GM18858 (cell line): ENCODE results near the gene GLT1D1.
A peak's percentile ranks its signal among the peaks of the same experiment; 100 is the strongest.

Experiments used
- ATAC-seq: cut with Tn5 transposase; IDR thresholded peaks from one replicate; pipeline ENCODE4 v1.9.1; 2021; ENCODE audit not compliant: unreplicated experiment

Gene GLT1D1

DNA sequence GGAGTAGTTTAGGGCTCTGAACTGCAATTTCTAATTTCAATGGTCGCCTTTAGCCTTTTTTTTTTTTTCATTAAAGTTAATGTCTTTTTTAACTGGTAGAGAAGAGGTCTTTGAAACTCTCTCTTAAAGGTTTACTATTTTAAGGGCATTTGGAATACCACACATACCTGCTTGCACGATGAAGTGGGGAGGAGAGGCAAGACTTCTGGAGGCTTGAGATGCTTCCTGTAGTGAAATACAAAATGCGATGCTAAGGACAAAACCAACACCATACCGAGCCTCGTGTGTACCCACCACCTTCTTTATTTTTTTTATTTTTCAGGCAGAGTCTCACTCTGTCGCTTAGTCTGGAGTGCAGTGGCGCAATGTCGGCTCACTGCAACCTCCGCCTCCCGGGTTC lies 57.4 kb downstream of the GLT1D1 start:
- no peak for ATAC-seq

DNA sequence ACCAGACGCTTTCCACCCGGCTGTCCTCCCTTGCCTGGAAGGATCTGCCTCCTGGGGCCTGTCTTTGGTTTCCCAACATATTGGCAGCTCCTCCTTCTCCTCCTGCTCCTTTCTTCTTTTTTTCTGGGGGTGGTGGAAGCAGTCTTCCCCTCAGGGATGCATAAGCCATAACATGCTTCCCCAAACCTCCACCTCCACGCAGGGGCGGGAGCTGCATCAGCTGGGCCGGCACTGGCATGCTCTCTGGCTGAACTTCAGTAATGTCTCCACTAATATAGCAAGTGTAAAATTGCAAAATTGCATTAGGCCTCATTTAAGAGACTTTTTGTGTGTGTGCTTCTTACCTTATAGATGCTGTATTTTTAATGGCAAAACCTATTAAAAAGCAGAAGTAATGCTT lies 58.6 kb downstream of the GLT1D1 start:
- ATAC-seq, result no peak

DNA sequence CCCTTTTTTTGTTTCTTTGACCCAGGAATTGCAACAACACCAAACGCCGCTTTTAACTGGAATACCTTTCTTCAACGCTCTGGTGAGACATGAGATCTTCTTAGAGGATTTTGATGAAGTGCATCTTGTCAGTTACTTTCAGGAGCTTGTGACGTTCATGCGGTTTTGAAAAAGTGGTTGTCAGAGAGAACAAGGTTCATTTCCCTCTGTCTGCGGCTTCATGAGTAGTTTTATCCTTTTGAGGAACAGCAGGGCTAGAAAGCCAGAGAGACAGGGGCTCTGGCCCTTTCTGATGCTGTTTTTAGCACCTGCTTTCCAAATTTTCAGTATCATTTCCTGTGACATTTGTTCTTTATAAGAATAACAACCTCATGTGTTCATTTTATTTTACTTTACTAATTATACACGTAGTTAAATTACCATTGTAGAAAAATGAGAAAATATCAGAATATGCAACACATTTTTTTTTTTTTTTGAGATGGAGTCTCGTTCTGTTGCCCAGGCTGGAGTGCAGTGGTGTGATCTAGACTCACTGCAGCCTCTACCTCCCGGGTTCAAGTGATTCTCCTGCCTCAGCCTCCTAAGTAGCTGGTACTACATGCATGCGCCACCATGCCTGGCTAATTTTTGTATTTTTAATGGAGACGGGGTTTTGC lies 61.8 kb downstream of the GLT1D1 start:
- ATAC-seq, result peak; percentile 93

DNA sequence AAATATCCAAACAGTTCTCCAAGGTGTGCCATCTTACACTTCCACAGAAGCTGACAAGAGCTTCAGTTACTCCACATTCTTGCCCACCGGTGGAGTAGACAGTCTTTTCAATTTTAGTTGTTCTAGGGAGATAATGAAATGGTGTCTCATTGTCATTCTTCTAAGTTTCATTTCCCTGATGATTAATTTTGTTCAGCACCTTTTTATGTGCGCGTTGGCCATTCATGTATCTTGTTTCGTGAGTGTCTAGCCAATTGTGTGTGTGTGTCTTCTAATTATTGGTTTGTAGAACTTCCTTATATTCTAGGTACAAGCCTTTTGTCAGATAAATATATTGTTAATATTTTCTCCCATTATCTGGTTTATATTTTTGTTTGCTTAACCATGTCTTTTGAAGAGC lies 63.1 kb downstream of the GLT1D1 start:
- no peak for ATAC-seq

DNA sequence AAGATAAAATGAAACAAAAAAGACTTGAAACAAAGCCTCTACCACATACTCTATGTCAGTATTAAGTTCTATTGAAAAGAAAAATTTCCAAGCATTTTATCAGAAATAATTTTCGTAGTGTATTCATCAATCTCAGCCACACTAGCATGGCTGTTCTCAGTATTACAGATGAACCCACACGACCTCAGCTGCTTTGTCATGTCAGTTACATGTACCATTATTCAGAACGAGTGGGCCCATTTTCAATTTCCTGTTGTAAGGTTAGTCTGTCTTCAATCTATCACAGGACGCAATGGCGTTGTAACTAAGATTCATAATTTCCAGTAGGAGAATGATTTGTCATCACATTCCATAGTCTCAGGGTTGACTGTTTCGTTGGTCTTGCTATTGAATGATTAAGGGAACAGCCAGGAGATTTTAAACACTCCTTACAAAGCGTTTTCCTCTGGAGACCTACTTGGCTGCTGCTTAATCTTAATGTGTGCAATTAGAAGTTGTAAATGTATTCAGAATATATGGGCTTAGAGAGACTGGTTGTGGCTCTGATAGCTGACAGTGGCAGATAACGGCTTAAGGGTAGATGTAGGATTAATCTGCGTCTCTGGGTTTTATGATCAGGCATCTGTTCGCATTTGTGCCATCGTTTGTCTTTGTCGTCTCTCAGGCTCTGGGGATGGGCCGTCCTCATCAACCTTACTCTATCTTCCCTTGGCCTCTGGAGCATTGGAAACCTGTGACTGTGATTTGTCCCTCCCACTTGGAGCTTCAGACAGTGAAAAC lies 65.4 kb downstream of the GLT1D1 start:
- ATAC-seq, result no peak

DNA sequence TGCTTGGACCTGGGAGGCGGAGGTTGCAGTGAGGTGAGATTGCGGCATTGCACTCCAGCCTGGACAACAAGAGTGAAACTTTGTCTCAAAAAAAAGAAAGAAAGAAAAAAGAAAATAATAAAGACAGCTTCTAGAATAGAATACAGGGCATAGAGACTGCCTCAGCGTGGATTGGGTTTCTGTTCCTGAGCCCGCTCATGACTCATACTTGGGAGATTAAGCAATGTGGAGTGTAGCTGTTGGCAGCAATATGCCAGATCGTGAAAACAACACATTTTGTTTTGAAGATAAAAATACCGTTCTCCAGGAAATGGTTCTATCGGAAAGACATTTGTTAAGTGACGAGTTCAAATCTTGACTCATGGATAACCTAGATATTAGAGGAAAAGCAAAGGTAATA lies 67.2 kb downstream of the GLT1D1 start:
- no peak for ATAC-seq

DNA sequence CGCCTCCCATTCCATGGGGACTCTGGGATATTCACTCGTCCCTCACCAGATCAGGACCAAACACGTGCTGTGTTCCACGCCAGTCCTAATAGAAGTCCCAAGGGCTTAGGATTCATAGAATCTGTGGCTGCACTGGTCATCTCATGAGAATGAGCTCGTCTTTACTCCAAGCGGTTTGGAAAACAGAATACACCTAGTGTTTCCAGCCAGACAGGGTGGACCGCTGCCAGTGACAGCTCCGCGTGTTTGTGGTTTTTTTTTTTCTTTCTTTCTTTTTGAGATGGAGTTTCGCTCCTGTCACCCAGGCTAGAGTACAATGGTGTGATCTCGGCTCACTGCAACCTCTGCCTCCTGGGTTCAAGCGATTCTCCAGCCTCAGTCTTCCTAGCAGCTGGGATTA lies 75.1 kb downstream of the GLT1D1 start:
- ATAC-seq, result no peak

DNA sequence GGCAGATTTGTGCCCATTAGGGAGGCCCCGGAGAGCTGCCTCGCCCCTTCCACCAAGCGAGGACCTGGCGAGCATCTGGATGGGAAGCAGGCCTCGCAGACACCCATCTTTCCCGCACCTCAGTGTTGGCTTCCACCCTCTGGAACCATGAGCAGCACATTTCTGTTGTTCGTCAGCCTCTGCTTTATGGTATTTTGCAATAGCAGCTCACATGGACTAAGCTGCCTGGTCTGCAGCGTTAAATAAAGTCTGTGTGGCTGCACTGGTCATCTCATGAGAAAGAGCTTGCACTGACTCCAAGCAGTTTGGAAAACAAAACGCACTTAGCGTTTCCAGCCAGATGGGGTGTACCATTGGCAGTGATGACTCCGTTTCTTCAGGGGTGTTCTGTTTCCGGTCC lies 75.8 kb downstream of the GLT1D1 start:
- ATAC-seq, result no peak

DNA sequence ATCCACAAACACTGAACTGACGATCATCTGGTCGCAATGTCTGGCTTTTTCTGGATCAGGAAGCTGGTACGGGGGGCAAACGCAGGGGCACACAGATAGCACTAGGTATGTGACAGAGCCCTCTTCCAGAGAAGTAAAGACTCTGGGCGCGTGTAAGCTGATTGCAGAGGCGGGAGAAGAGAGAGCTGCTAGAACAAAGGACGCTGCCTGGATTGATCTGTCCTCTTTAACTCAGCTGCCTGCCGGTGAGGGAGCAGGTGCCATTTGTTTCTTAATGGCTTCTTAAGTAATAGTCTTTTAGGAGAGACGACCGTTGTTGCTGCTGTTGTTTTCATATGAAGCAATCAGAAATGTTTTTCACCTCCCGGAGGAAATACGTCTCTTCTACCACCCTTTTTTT lies 77.3 kb downstream of the GLT1D1 start:
- no peak for ATAC-seq

DNA sequence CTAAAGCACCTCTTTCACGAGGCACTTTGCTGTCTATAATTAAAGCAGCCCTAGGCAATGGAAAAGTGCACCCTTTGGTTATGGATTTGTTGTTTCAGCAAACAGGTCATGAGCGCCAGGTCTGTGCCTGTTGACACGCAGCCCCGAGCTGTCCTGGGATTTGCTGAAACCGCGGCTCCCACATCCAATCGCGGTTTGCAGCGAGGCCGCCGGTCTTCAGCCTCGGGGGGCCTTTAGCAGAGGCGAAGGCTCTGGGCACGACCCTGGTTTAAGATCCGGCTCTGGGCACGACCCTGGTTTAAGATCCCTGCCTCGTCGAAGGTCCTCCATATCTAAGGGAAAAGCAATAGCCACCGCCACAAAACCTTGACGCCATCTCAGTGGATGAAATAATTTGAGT lies 79.2 kb downstream of the GLT1D1 start:
- no peak for ATAC-seq

DNA sequence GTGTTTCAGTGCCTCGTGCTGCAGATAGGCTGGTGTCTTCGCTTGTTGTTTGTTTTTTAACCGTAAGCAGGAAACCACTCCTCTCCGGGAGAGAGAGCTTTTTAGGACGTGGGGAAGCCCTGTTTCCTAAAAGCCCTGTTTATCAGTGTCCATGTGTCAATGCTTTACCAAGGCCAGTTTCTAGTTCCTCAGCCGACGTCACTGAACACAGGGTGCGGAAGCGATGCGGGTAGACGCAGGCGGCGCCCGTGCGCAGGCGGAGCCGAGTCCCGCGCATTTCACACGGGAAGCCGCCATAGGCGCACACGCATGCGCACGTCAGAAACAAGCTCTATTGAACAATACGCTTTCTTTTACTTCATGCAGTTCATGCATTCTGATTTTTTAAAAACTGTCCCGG lies 79.8 kb downstream of the GLT1D1 start:
- ATAC-seq, result no peak

DNA sequence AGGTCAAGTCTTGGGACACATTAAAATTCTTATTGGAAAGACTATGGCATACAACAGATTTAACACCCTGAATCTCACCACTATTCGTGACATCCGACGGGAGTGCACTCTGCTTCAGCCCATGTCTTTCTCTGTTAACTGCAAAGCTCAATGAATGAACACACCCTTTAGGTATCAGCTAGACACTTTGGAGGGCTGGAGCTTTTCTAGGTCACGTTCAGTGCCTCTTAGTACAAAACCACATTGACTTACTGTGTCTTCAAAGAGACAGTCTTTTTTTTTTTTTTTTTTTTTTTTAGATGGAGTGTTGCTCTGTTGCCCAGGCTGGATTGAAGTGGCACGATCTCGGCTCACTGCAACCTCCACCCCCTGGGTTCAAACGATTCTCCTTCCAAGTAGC lies 80.6 kb downstream of the GLT1D1 start:
- ATAC-seq, result no peak

DNA sequence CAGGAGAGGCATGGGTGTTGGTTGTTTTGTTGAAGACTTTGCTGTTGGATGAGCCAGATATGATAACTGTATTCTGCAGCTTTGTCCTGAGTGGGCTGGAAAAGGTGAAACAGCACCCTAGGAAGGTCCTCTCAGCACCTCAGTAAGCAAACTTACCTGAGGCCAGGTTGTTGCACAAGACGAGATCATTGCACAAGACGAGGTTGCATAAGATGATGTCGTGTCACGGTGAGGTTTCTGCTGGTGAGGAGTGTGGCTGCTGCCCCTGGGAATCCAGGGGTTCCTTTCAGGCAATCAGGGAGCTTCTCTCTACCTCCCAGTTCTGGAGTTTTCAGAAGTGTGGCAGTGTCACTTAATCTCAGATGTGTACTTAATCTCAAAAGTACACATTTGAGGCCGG lies 85.6 kb downstream of the GLT1D1 start:
- no peak for ATAC-seq

DNA sequence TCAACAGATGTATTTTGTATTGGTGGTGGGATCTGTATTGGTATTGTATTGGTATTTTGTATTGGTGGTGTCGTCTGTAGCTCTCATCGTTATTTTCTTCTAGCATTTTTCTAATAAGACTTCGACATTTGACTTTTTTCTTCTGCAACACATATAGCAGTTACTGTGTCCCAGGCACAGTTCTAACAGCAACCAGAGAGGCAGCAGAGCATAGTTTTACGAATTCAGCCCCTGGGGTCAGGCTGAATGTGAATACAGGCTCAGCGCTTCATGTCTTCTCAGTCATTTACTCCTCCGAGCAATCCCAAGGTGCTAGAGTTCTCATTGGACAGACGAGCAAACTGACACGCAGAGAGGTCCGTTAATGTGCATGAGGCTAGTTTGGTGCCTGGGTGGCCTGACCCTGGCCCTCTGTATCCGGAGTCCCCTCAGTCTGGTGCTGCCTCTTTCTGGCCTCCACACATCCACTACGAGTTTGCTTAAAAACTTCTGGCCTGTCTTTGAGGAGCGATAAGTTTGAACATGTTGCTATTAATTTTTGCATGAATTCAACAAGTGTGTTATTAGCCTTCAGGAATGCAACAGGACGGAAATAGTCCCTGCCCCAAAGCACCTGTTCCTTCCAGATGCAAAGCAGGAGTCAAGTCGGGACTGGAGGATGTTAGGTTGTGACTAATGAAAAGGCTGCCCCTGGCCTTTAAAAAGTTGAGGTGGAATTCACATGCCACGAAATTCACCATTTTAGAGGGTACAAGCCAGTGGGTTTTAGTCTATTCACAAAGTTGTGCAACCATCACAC lies 87.0 kb downstream of the GLT1D1 start:
- no peak for ATAC-seq

DNA sequence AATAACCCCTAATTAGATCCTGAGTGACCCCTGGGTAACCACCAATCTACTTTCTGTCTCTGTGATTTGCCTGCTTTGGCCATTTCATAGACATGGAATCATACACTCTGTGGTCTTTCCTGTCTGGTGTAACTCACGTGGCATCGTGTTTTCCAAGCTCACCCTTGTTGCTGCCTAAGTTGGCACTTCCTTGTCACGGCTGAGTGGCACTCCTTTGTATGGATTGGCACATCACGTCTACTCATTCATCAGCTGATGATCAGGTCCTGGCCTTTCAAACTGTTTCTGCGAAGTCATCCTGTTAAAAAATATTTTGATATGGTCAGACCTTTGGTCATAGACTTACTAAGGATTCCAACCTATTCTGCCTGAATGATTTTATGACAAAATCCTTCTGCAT lies 87.7 kb downstream of the GLT1D1 start:
- ATAC-seq, result no peak

DNA sequence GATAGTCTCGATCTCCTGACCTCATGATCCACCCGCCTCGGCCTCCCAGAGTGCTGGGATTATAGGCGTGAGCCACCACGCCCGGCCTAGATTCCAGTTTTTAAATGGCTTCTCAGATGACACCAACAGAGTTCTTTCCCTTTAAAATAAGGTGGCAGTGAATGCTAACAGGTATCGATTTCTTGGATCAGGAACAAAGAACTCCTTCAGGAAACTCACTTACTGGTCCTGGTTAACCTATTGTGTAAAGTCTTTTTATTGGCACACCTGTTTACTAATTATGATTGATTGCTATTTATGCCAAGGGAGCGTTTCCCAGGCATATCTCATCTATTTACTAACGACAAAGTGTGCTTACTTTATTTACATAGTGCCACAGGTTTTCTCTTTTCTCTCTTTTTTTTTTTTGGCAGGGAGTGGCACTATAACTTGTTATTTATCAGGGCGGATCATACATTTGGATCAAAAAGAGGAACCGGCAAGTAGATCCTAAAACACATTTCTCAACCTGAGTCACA lies 89.7 kb downstream of the GLT1D1 start:
- no peak for ATAC-seq

DNA sequence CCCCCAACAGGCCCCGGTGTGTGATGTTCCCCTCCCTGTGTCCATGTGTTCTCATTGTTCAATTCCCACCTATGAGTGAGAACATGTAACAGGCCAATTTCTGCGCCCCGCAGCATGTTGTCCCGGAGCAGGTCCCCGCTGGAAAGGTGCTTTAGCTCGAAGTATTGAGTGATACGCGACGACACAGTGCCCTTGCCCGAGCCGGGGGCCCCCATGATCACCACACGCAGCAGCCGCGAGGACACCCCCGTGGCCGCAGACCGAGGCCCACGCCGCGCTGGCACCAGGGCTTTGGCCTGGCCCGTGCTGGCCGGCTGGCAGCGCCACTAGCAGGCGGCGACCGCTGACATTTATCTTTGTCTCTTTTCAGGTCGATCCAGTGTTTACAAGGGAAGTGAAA lies 91.7 kb downstream of the GLT1D1 start:
- no peak for ATAC-seq

DNA sequence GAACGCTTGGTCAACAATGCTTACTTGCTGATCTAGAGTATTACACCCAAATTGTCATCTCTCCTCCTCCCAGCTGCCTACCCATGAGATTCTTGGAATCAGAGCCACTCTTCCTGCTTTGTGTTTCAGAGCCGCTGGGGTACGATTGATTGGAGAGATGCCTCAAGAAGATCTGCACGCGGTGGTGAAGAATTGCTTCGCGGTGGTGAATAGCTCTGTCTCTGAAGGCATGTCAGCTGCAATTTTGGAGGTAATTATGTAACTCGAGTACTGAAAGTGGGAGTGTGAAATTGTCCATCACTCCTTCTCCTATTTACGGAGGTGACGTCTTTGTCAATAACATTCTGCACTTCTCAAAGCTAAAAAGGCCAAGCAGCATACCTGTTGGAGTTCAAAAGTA lies 93.9 kb downstream of the GLT1D1 start:
- ATAC-seq, result no peak

DNA sequence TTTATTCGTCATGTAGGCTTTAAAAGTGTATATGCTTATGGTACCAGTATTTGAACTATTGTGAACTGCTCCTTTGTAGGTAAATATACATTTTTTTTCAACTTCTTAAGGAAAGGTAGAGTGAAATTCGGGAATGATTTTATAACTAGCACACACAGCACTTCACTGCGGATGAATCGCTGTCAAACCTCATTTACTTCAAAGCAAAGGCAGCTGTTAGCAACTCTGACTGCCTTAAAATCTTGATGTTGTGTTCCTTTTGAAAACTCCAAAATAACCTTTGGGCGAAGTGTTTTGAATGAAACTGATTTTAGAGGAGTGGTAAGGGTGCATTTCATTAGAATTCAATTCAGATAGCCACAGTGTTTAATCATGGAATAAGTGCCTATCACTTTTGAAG lies 95.8 kb downstream of the GLT1D1 start:
- ATAC-seq, result no peak

DNA sequence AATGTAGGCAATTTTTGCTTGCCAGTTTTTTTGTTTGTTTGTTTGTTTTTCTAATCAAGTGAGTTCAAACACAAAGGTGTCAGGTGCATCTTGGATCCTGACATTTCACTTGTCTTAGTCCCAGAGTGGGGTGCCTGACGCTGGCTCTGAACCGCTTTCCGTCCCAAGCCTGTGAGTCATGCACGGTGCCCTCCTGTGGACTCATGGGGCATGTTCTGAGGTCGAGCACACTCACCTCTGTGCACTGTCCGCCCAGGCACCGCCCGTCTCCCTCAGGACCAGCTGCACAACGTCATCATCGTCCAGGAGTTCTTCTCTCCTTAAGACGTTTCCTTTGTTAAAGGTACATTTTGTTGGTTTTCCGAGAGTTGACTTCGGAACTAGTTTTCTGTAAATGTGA lies 98.2 kb downstream of the GLT1D1 start:
- ATAC-seq, result no peak

DNA sequence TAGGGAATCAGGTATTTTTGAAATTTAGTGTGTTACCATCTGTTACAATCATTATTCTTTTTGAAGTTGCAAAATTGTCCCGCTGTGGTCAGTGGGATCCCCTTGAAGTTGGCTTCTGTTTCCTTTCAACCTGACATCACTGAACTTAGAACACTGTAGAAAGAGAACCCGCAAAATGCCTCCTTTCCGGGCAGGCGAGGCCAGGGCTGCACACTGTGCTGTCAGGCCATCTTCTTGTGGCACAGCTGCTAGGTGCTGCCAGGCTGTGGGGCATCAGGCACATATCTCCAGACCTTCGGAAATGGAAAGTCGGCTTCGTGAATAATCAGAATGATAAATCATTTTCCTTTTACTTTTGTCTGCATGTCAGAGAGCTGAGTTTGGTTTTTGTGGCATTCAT lies 103.5 kb downstream of the GLT1D1 start:
- no peak for ATAC-seq

DNA sequence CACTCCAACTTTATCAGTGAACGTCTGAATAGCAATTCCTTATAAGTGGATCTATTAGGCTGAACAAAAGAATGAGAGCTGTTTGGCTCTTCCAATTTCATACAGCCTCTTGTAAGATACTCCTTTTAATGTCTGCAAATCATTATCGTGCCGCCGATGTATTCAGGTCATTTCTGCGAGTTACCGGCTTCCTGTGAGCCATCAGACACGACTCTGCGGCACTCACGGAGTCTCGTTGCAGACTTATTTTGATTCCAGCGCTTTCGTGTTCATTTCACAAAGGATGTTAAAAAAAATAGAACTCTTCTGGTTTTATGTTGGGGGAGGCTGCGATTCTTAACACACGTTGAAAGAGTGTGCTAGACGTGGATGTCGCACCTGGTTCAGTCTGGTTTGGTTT lies 106.6 kb downstream of the GLT1D1 start:
- no peak for ATAC-seq
